HEK293 (cell line): ENCODE results near the gene TMEM174.

ENCODE experiments used
- CTCF ChIA-PET: fragments of 350-600 bp; formaldehyde crosslinking; extraction: SDS; loops from one replicate; lab custom pipeline; 2021; ENCODE audit warnings: antibody characterized with exemption; lab: Yijun Ruan, JAX
- POLR2A ChIA-PET: fragments of 300-600 bp; formaldehyde crosslinking; extraction: SDS; loops from one replicate; lab custom pipeline; 2020; ENCODE audit warnings: antibody characterized with exemption, inconsistent platforms; lab: Yijun Ruan, JAX
- H3K27ac ChIP-seq: fragments of 200-500 bp; sonication (Bioruptor generic); 2 replicates; pipeline ENCODE4 v1.5.1; 2014; ENCODE audit warnings: low read depth, low read length, control low read depth, inconsistent platforms; ENCODE audit errors: extremely low read depth
- H3K36me3 ChIP-seq, 2 experiments: fragments of 200-500 bp in 1 of 2; sonication (Bioruptor generic) in 1 of 2; 1 replicate in 1 of 2; 2 replicates in 1 of 2; pipeline ENCODE4 v1.5.1; 2014 to 2017; ENCODE audit warnings: inconsistent platforms in 2 of 2, low read length in 2 of 2; ENCODE audit not compliant: control insufficient read depth in 2 of 2, insufficient read depth in 1 of 2
- H3K4me1 ChIP-seq: fragments of 200-500 bp; sonication (Bioruptor generic); 2 replicates; pipeline ENCODE4 v1.5.1; 2014; ENCODE audit warnings: mild to moderate bottlenecking, low read length, inconsistent platforms; ENCODE audit not compliant: control insufficient read depth, insufficient read depth
- H3K4me3 ChIP-seq: 2 replicates; pipeline ENCODE4 v1.5.1; 2011; ENCODE audit warnings: low read depth, mild to moderate bottlenecking, control low read depth, low read length, moderate library complexity
- H3K9me3 ChIP-seq: fragments of 200-500 bp; sonication (Bioruptor generic); 2 replicates; pipeline ENCODE4 v1.5.1; 2014; ENCODE audit warnings: low read depth, low read length, inconsistent platforms; ENCODE audit not compliant: control insufficient read depth, insufficient read depth
- BCL11B ChIP-seq: fragments of 450-650 bp; formaldehyde crosslinking; IDR thresholded peaks from 2 replicates; pipeline ENCODE4 v1.5.1; 2016; ENCODE audit warnings: low read depth, missing biosample characterization, missing genetic modification characterization
- GFI1B ChIP-seq: fragments of 450-650 bp; formaldehyde crosslinking; IDR thresholded peaks from 2 replicates; pipeline ENCODE4 v1.5.1; 2016; ENCODE audit warnings: missing biosample characterization, missing genetic modification characterization
- KLF7 ChIP-seq: fragments of 450-650 bp; formaldehyde crosslinking; IDR thresholded peaks from 2 replicates; pipeline ENCODE4 v1.5.1; 2016; ENCODE audit warnings: missing biosample characterization, missing genetic modification characterization, borderline replicate concordance
- KLF9 ChIP-seq: fragments of 450-650 bp; formaldehyde crosslinking; IDR thresholded peaks from 2 replicates; pipeline ENCODE4 v1.5.1; 2016; ENCODE audit warnings: missing biosample characterization, missing genetic modification characterization, low read depth
- OSR2 ChIP-seq: fragments of 450-650 bp; formaldehyde crosslinking; IDR thresholded peaks from 2 replicates; pipeline ENCODE4 v1.5.1; 2016; ENCODE audit warnings: missing biosample characterization, missing genetic modification characterization
- PRDM10 ChIP-seq: fragments of 450-650 bp; formaldehyde crosslinking; IDR thresholded peaks from 2 replicates; pipeline ENCODE4 v1.5.1; 2016; ENCODE audit warnings: missing biosample characterization, missing genetic modification characterization
- REST ChIP-seq: fragments of 450-650 bp; formaldehyde crosslinking; IDR thresholded peaks from 2 replicates; pipeline ENCODE4 v1.5.1; 2016; ENCODE audit warnings: missing biosample characterization, missing genetic modification characterization
- SCRT2 ChIP-seq: fragments of 450-650 bp; formaldehyde crosslinking; IDR thresholded peaks from 2 replicates; pipeline ENCODE4 v1.5.1; 2016; ENCODE audit warnings: missing biosample characterization, missing genetic modification characterization
- WT1 ChIP-seq: fragments of 450-650 bp; formaldehyde crosslinking; IDR thresholded peaks from 2 replicates; pipeline ENCODE4 v1.5.1; 2016; ENCODE audit warnings: missing biosample characterization, missing genetic modification characterization
- ZBTB11 ChIP-seq: fragments of 450-650 bp; formaldehyde crosslinking; conservative IDR thresholded peaks from 2 replicates; pipeline ENCODE4 v1.5.1; 2016; ENCODE audit warnings: low read depth, missing biosample characterization, missing genetic modification characterization
- ZBTB6 ChIP-seq: fragments of 450-650 bp; formaldehyde crosslinking; IDR thresholded peaks from 2 replicates; pipeline ENCODE4 v1.5.1; 2017; ENCODE audit warnings: missing biosample characterization, missing genetic modification characterization
- ZBTB7A ChIP-seq: fragments of 450-650 bp; formaldehyde crosslinking; IDR thresholded peaks from 2 replicates; pipeline ENCODE4 v1.5.1; 2016; ENCODE audit warnings: low read depth, missing biosample characterization, missing genetic modification characterization
- ZNF398 ChIP-seq: fragments of 450-650 bp; formaldehyde crosslinking; IDR thresholded peaks from 2 replicates; pipeline ENCODE4 v1.5.1; 2017; ENCODE audit warnings: missing biosample characterization, missing genetic modification characterization
- ZNF426 ChIP-seq: fragments of 450-650 bp; formaldehyde crosslinking; IDR thresholded peaks from 2 replicates; pipeline ENCODE4 v1.5.1; 2017; ENCODE audit warnings: missing biosample characterization, missing genetic modification characterization, mild to moderate bottlenecking, inconsistent platforms, moderate library complexity
- ZNF514 ChIP-seq: fragments of 450-650 bp; formaldehyde crosslinking; IDR thresholded peaks from 2 replicates; pipeline ENCODE4 v1.5.1; 2016; ENCODE audit warnings: missing biosample characterization, missing genetic modification characterization
- ZNF529 ChIP-seq: fragments of 450-650 bp; formaldehyde crosslinking; IDR thresholded peaks from 2 replicates; pipeline ENCODE4 v1.5.1; 2017; ENCODE audit warnings: missing genetic modification characterization, missing biosample characterization; ENCODE audit not compliant: insufficient replicate concordance
- ZNF560 ChIP-seq: fragments of 450-650 bp; formaldehyde crosslinking; IDR thresholded peaks from 2 replicates; pipeline ENCODE4 v1.5.1; 2017; ENCODE audit warnings: missing biosample characterization, missing genetic modification characterization, borderline replicate concordance
- ZNF623 ChIP-seq: fragments of 450-650 bp; formaldehyde crosslinking; IDR thresholded peaks from 2 replicates; pipeline ENCODE4 v1.5.1; 2016; ENCODE audit warnings: missing biosample characterization, missing genetic modification characterization

TMEM174 gene

GRCh38 chr5:73151766-73152410 lies 21.1 kb upstream of the TMEM174 start:
- no peaks in the 10 kb centered on the region for H3K9me3 ChIP-seq
- POLR2A ChIA-PET = no interaction called here
- TF ChIP-seq PRDM10 (tag by site-specific recombination) (no peak), ZNF623 (no peak), ZNF514 (tag by site-specific recombination) (no peak), ZBTB11 (tag by site-specific recombination) (no peak), ZNF560 (no peak), ZBTB7A (tag by site-specific recombination) (no peak), ZNF426 (tag by site-specific recombination) (no peak), ZBTB6 (tag by site-specific recombination) (no peak), OSR2 (tag by site-specific recombination) (no peak), GFI1B (tag by site-specific recombination) (no peak), ZNF398 (tag by site-specific recombination) (no peak), REST (tag by site-specific recombination) (no peak), BCL11B (no peak), KLF9 (tag by site-specific recombination) (no peak), KLF7 (tag by site-specific recombination) (no peak), ZNF529 (tag by site-specific recombination) (no peak), WT1 (no peak), SCRT2 (no peak)
- TF ChIP-seq, all 188 proteins: peak for 0
- CTCF ChIA-PET = interaction anchor here (0.6 to 1.7 kb wide), 6 partner anchors 19 to 853 kb away, joined by 3 to 5 read pairs (median 4); no protein-coding TSS in a partner anchor
- Histone ChIP-seq H3K36me3 (no peaks in the 10 kb centered on the region), H3K4me3 (no peak overlapping the region), H3K27ac (no peak overlapping the region), H3K4me1 (no peaks in the 10 kb centered on the region)
